HCT116 (cell line): ENCODE results near the gene CERT1. TPM values are rescaled to one million over a fixed set of nuclear protein-coding genes. Genes with fewer than 3 reads are reported as not detected.
A peak's percentile ranks its signal among the peaks of the same experiment; 100 is the strongest.

Experiments used
- ATAC-seq: fragments of 200-7000 bp; cut with Tn5 transposase; 2 replicates; pipeline ENCODE4 v1.9.1; 2020; ENCODE audit warnings: mild to moderate bottlenecking, moderate library complexity
- BruUV-seq: library from RNA; stranded (reverse); fragments of 400-500 nt; replicated peaks from 2 replicates; lab custom pipeline; 2021; lab: Mats Ljungman, UMichigan
- CTCF ChIA-PET: fragments of 300-600 bp; sonication (Branson Sonifier 250); formaldehyde crosslinking; loops from one replicate; lab custom pipeline; 2021; ENCODE audit warnings: antibody characterized with exemption; lab: Charles Lee
- POLR2A ChIA-PET: fragments of 300-600, 350-600 bp; sonication (Branson Sonifier 250); formaldehyde crosslinking; loops from one replicate; lab custom pipeline; 2021; ENCODE audit warnings: antibody characterized with exemption; lab: Charles Lee
- RAD21 ChIA-PET, 2 experiments: fragments of 300-600 bp; sonication (Branson Sonifier 250); formaldehyde crosslinking; loops; one replicate each; lab custom pipeline; 2023; ENCODE audit warnings: low total read pairs in 2 of 2; ENCODE audit not compliant: uncharacterized antibody in 2 of 2, unreplicated experiment in 2 of 2, low non-redundant PET in 1 of 2; lab: Charles Lee
- DNase-seq: peaks from one replicate; pipeline ENCODE4 v3.0.0-alpha.2; 2010; ENCODE audit warnings: low read depth, low spot score
- H2AFZ ChIP-seq: fragments of 200-600 bp; shearing (Covaris generic), sonication (generic); 2 replicates; pipeline ENCODE4 v1.6.1; 2017; ENCODE audit warnings: low read depth, mixed run types, mixed read lengths, antibody characterized with exemption, low read length; ENCODE audit not compliant: poor library complexity, severe bottlenecking
- H3K27ac ChIP-seq: 2 replicates; pipeline ENCODE4 v1.5.1; 2012; ENCODE audit warnings: low read depth, low read length
- H3K27me3 ChIP-seq: fragments of 200-600 bp; sonication (generic); 2 replicates; pipeline ENCODE4 v1.6.1; 2016; ENCODE audit warnings: mixed run types, low read length, mixed read lengths; ENCODE audit not compliant: insufficient read depth
- H3K36me3 ChIP-seq, 2 experiments: fragments of 200-500 bp in 1 of 2; fragments of 200-600 bp in 1 of 2; sonication (Bioruptor generic) in 1 of 2; sonication (generic) in 1 of 2; 2 replicates each; pipeline versions ENCODE4 v1.5.1 to v1.6.1; 2014 to 2016; ENCODE audit warnings: low read length in 2 of 2, inconsistent platforms in 1 of 2, mixed read lengths in 1 of 2, mixed run types in 1 of 2; ENCODE audit not compliant: insufficient read depth in 2 of 2, control insufficient read depth in 1 of 2
- H3K4me1 ChIP-seq, 2 experiments: fragments of 200-600 bp in 1 of 2; sonication (generic) in 1 of 2; 2 replicates each; pipeline versions ENCODE4 v1.5.1 to v1.6.1; 2012 to 2017; ENCODE audit warnings: low read length in 2 of 2, inconsistent platforms in 1 of 2, mild to moderate bottlenecking in 1 of 2, mixed read lengths in 1 of 2, mixed run types in 1 of 2, moderate library complexity in 1 of 2; ENCODE audit not compliant: insufficient read depth in 2 of 2, control insufficient read depth in 1 of 2
- H3K4me2 ChIP-seq: fragments of 200-600 bp; sonication (generic); 2 replicates; pipeline ENCODE4 v1.6.1; 2017; ENCODE audit warnings: mixed run types, low read length, mixed read lengths
- H3K4me3 ChIP-seq, 2 experiments: fragments of 200-600 bp in 1 of 2; sonication (generic) in 1 of 2; replicated peaks in 1 of 2; 2 replicates each; pipeline ENCODE4 v1.5.1; 2011 to 2016; ENCODE audit warnings: low read length in 2 of 2, control low read depth in 1 of 2, low read depth in 1 of 2, mild to moderate bottlenecking in 1 of 2, mixed read lengths in 1 of 2, mixed run types in 1 of 2
- H3K79me2 ChIP-seq: fragments of 200-600 bp; sonication (generic); 2 replicates; pipeline ENCODE4 v1.6.1; 2017; ENCODE audit warnings: mild to moderate bottlenecking, mixed run types, low read length, moderate library complexity, mixed read lengths; ENCODE audit not compliant: insufficient read depth
- H3K9ac ChIP-seq: fragments of 200-600 bp; sonication (generic); 2 replicates; pipeline ENCODE4 v1.6.1; 2016; ENCODE audit warnings: low read length, mixed read lengths
- H3K9me2 ChIP-seq: fragments of 200-600 bp; sonication (generic), shearing (Covaris generic); 2 replicates; pipeline ENCODE4 v1.6.1; 2017; ENCODE audit warnings: mixed run types, mild to moderate bottlenecking, moderate library complexity; ENCODE audit not compliant: insufficient read depth
- H3K9me3 ChIP-seq, 2 experiments: fragments of 200-500 bp in 1 of 2; fragments of 200-600 bp in 1 of 2; sonication (Bioruptor generic) in 1 of 2; sonication (generic) in 1 of 2; 2 replicates each; pipeline ENCODE4 v1.6.1; 2014 to 2017; ENCODE audit warnings: low read length in 2 of 2, mixed read lengths in 2 of 2, inconsistent platforms in 1 of 2, low read depth in 1 of 2, mild to moderate bottlenecking in 1 of 2, mixed run types in 1 of 2, moderate library complexity in 1 of 2; ENCODE audit not compliant: control insufficient read depth in 1 of 2, insufficient read depth in 1 of 2
- H4K20me1 ChIP-seq: fragments of 200-600 bp; sonication (generic), shearing (Covaris generic); 2 replicates; pipeline ENCODE4 v1.6.1; 2017; ENCODE audit warnings: mixed run types, mild to moderate bottlenecking, moderate library complexity; ENCODE audit not compliant: insufficient read depth
- ATF3 ChIP-seq: IDR thresholded peaks from 2 replicates; pipeline ENCODE4 v1.6.1; 2012
- CBX3 ChIP-seq: IDR thresholded peaks from 2 replicates; pipeline ENCODE4 v1.6.1; 2012; ENCODE audit warnings: low read depth
- CEBPB ChIP-seq: IDR thresholded peaks from 2 replicates; pipeline ENCODE4 v1.6.1; 2012; ENCODE audit warnings: low read depth
- CTCF ChIP-seq, 3 experiments: fragments of 200-600 bp in 1 of 3; sonication (generic) in 1 of 3; IDR thresholded peaks in 2 of 3; conservative IDR thresholded peaks in 1 of 3; 2 replicates each; pipeline ENCODE4 v1.5.1; 2012 to 2017; ENCODE audit warnings: low read depth in 2 of 3, low read length in 2 of 3, antibody characterized with exemption in 1 of 3, borderline replicate concordance in 1 of 3, control low read depth in 1 of 3, mild to moderate bottlenecking in 1 of 3, mixed read lengths in 1 of 3, mixed run types in 1 of 3, moderate library complexity in 1 of 3; ENCODE audit not compliant: insufficient read depth in 1 of 3
- FOSL1 ChIP-seq: IDR thresholded peaks from 2 replicates; pipeline ENCODE4 v1.6.1; 2012; ENCODE audit warnings: low read depth
- JUND ChIP-seq: IDR thresholded peaks from 2 replicates; pipeline ENCODE4 v1.6.1; 2012
- POLR2A ChIP-seq: IDR thresholded peaks from 2 replicates; pipeline ENCODE4 v1.7.0; 2011; ENCODE audit warnings: borderline replicate concordance; ENCODE audit not compliant: insufficient read depth, insufficient read length; ENCODE audit errors: extremely low read depth
- SIN3A ChIP-seq: IDR thresholded peaks from 2 replicates; pipeline ENCODE4 v1.6.1; 2012; ENCODE audit warnings: low read depth
- SP1 ChIP-seq: IDR thresholded peaks from 2 replicates; pipeline ENCODE4 v1.6.1; 2012; ENCODE audit warnings: low read depth
- SRF ChIP-seq: IDR thresholded peaks from 2 replicates; pipeline ENCODE4 v1.6.1; 2012; ENCODE audit warnings: low read depth
- TCF7L2 ChIP-seq: IDR thresholded peaks from 2 replicates; pipeline ENCODE4 v1.7.0; 2011; ENCODE audit warnings: borderline replicate concordance, inconsistent platforms; ENCODE audit not compliant: insufficient read depth, insufficient read length; ENCODE audit errors: extremely low read depth
- intact Hi-C: fragments of 100-400 bp; cut with micrococcal nuclease; formaldehyde crosslinking; loops from 2 replicates; pipeline ENCODE4 v1.10.0; 2022
- total RNA-seq: library from RNA; stranded (reverse); gene quantifications from one replicate; pipeline ENCODE4 v1.2.1, GENCODE V29; 2021; ENCODE audit not compliant: unreplicated experiment
- TF ChIP-seq, protein P1 (sequence below): IDR thresholded peaks from 2 replicates; pipeline ENCODE4 v1.6.1; 2012; ENCODE audit warnings: low read depth

The CERT1 gene
- total RNA-seq, 1 experiment from 2014 or later: 22.8 TPM

DNA sequence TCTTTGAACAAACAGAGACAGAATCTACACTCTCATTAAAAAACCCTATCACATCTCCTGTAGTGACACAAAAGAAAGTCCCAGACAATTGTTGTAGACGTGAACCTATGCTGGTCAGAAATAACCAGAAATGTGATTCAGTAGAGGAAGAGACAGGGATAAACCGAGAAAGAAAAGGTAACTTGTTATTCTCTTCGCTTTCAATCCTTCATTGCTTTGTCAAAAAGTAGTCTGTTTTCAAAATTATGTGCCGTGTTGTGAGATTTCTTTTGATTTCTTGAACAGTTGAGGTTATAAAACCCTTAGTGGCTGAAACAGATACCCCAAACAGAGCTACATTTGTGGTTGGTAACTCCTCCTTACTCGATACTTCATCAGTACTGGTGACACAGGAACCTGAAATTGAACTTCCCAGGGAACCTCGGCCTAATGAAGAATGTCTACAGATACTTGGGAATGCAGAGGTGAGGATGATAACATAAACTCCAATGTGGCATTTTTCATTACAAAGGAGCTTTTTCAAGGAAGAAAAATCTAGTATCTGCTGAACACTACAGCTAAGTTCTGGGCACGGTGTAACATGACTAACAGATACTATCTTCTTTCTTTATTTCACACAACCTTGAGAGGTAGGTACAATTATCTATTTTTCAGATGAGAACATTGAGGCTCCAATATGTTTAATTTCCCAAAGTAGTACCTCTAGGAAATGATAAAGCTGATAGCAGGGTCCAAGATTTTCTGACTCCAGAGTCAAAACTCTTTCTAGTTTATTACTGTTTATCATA, 160.1 kb downstream of the CERT1 start:
- POLR2A ChIA-PET: interaction anchor here (1.3 kb wide), 1 partner anchor 14 kb away, joined by 4 read pairs; the partner anchor contains the start of gene HMGCR
- CTCF ChIA-PET: no interaction called here
- TSS peak; percentile 10 for BruUV-seq
- Histone ChIP-seq H3K4me3 (no peak overlapping the region), H4K20me1 (no peaks in the 10 kb centered on the region), H2AFZ (no peak overlapping the region), H3K36me3 (peaks cover 64 to 77% of the 10 kb centered on the region in 2 experiments), H3K9me2 (no peaks in the 10 kb centered on the region), H3K27me3 (no peaks in the 10 kb centered on the region), H3K79me2 (peaks cover 14% of the 10 kb centered on the region; the same call in 1 of the 2 replicates), H3K4me2 (no peak overlapping the region), H3K9me3 (no peaks in the 10 kb centered on the region)
- ATAC-seq: no peak
- no peak for DNase-seq
- TF ChIP-seq POLR2A (no peak), FOSL1 (no peak), CBX3 (no peak), CEBPB (no peak), ATF3 (no peak), TCF7L2 (no peak), SP1 (no peak), CTCF (IDR thresholded peaks at IDR 0.05 in 2 of 3, conservative IDR thresholded peaks at IDR 0.05 in 1 of 3; ENCODE audit: borderline replicate concordance in 1 of 3, insufficient read depth in 1 of 3, low read depth in 2 of 3, low read length in 2 of 3) (no peak), JUND (no peak), SIN3A (no peak), SRF (no peak)
- TF ChIP-seq, protein P1, sequence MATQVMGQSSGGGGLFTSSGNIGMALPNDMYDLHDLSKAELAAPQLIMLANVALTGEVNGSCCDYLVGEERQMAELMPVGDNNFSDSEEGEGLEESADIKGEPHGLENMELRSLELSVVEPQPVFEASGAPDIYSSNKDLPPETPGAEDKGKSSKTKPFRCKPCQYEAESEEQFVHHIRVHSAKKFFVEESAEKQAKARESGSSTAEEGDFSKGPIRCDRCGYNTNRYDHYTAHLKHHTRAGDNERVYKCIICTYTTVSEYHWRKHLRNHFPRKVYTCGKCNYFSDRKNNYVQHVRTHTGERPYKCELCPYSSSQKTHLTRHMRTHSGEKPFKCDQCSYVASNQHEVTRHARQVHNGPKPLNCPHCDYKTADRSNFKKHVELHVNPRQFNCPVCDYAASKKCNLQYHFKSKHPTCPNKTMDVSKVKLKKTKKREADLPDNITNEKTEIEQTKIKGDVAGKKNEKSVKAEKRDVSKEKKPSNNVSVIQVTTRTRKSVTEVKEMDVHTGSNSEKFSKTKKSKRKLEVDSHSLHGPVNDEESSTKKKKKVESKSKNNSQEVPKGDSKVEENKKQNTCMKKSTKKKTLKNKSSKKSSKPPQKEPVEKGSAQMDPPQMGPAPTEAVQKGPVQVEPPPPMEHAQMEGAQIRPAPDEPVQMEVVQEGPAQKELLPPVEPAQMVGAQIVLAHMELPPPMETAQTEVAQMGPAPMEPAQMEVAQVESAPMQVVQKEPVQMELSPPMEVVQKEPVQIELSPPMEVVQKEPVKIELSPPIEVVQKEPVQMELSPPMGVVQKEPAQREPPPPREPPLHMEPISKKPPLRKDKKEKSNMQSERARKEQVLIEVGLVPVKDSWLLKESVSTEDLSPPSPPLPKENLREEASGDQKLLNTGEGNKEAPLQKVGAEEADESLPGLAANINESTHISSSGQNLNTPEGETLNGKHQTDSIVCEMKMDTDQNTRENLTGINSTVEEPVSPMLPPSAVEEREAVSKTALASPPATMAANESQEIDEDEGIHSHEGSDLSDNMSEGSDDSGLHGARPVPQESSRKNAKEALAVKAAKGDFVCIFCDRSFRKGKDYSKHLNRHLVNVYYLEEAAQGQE: no peak
- TF ChIP-seq, all 23 proteins: peak for 0
- Histone ChIP-seq H3K4me1 (no peaks in the 10 kb centered on the region), H3K27ac (no peak overlapping the region), H3K9ac (no peak overlapping the region)
- intact Hi-C loops: no loop called here
- RAD21 ChIA-PET: no interaction called here
